K562 (cell line): ENCODE measurements around the gene CREM. TPM values are rescaled to one million over a fixed set of nuclear protein-coding genes. Genes with fewer than 3 reads are reported as not detected.

ENCODE experiments used
- C11orf30 ChIP-seq: fragments of 450-650 bp; IDR thresholded peaks from 2 replicates; pipeline ENCODE4 v1.6.1; 2016; ENCODE audit warnings: low read depth, mild to moderate bottlenecking
- ETS2 ChIP-seq: IDR thresholded peaks from 2 replicates; pipeline ENCODE4 v1.6.1; 2016; ENCODE audit warnings: borderline replicate concordance, missing genetic modification characterization, mild to moderate bottlenecking, moderate library complexity, missing compliant biosample characterization; ENCODE audit not compliant: poor library complexity, severe bottlenecking
- HMGN3 ChIP-seq: IDR thresholded peaks from 2 replicates; pipeline ENCODE4 v1.6.1; 2011; ENCODE audit warnings: borderline replicate concordance, low read depth, mild to moderate bottlenecking, mixed read lengths, low read length; ENCODE audit not compliant: insufficient read length; ENCODE audit errors: extremely low read depth
- JUND ChIP-seq, 2 experiments: IDR thresholded peaks; 2 replicates in 1 of 2; 3 replicates in 1 of 2; pipeline ENCODE4 v1.6.1; 2011; ENCODE audit warnings: borderline replicate concordance in 2 of 2, low read depth in 2 of 2, low read length in 2 of 2, improper control_type of control experiment in 1 of 2, missing biosample characterization in 1 of 2, missing genetic modification characterization in 1 of 2, missing genetic modification reagents in 1 of 2
- KAT7 ChIP-seq: sonication (generic); formaldehyde crosslinking; IDR thresholded peaks from 2 replicates; pipeline ENCODE4 v1.8.0; 2022; ENCODE audit warnings: missing genetic modification reagents, mild to moderate bottlenecking, borderline replicate concordance
- MYC ChIP-seq, 2 experiments: fragments of 250-450 bp in 1 of 2; sonication (Bioruptor Pico) in 1 of 2; IDR thresholded peaks; 2 replicates each; pipeline versions ENCODE4 v1.5.1 to v1.6.1; 2012 to 2021; ENCODE audit warnings: low read depth in 2 of 2, borderline replicate concordance in 1 of 2, improper control_type of control experiment in 1 of 2, low read length in 1 of 2, mild to moderate bottlenecking in 1 of 2, moderate library complexity in 1 of 2
- NFE2 ChIP-seq: IDR thresholded peaks from 2 replicates; pipeline ENCODE4 v1.6.1; 2014; ENCODE audit warnings: antibody characterized with exemption, low read depth
- RBBP5 ChIP-seq: fragments of 200-600 bp; sonication (generic); IDR thresholded peaks from 2 replicates; pipeline ENCODE4 v1.6.1; 2012; ENCODE audit warnings: borderline replicate concordance, mild to moderate bottlenecking, low read length, control low read depth, inconsistent platforms; ENCODE audit not compliant: insufficient read depth, poor library complexity, severe bottlenecking
- RBFOX2 ChIP-seq: fragments of 200-400 bp; formaldehyde crosslinking; IDR thresholded peaks from 2 replicates; pipeline ENCODE4 v1.6.1; 2017; ENCODE audit warnings: low read depth, mild to moderate bottlenecking, low read length, moderate library complexity
- TAF7 ChIP-seq: fragments of 450-650 bp; IDR thresholded peaks from 2 replicates; pipeline ENCODE4 v1.6.1; 2016; ENCODE audit warnings: missing genetic modification characterization, missing compliant biosample characterization
- ZNF175 ChIP-seq: fragments of 200-800 bp; sonication (Bioruptor generic); IDR thresholded peaks from 2 replicates; pipeline ENCODE4 v1.6.1; 2016; ENCODE audit warnings: low read depth, mild to moderate bottlenecking, missing genetic modification characterization, missing compliant biosample characterization
- polyA plus RNA-seq, 8 experiments: library from polyadenylated mRNA; depleted of rRNA in 4 of 8; stranded (reverse) in 5 of 8; unstranded in 3 of 8; fragments of >200 nt; fragmentation: Nextera tagmentation in 2 of 8; fragmentation: Illumina TruSeq in 1 of 8; extraction: Ambion mirVana in 2 of 8; extraction: Trizol in 1 of 8; gene quantifications; 2 replicates each; pipeline versions ENCODE4 v1.2.1 to v1.2.3, GENCODE V29; 2011 to 2014; ENCODE audit warnings: inconsistent platforms in 1 of 8, missing spikeins in 1 of 8
- total RNA-seq, 7 experiments: library from RNA; depleted of rRNA in 6 of 7; stranded (reverse); fragments of >200 nt in 6 of 7; fragmentation: Illumina TruSeq in 2 of 7; extraction: Trizol in 2 of 7; gene quantifications; 2 replicates each; pipeline versions ENCODE4 v1.2.1 to v1.2.3, GENCODE V29; 2011 to 2021; ENCODE audit warnings: low replicate concordance in 1 of 7

The CREM gene
- total and polyA plus RNA-seq, 9 of the 15 experiments (the other 6 are each of a cell fraction or from before 2014, with no cell fraction given): 39.1 to 70.2 (median 48.3) TPM

- TF ChIP-seq TAF7 (tag) (0 out of 2 replicates have a peak, but pooled peaks have one; percentile 41), MYC (IDR thresholded peaks at IDR 0.05; ENCODE audit: low read depth, low read length) (0 out of 2 replicates have a peak, but pooled peaks have one; percentile 17), MYC (CRISPR knock-in tag; IDR thresholded peaks at IDR 0.05; ENCODE audit: borderline replicate concordance, low read depth) (no peak), C11orf30 (peak; percentile 42; the same call in 1 of the 2 replicates), NFE2 (peak; percentile 76), HMGN3 (peak; percentile 2), JUND (IDR thresholded peaks at IDR 0.05; ENCODE audit: borderline replicate concordance, low read depth, low read length) (peak; percentile 47; the same call in 1 of the 2 replicates), JUND (tag; IDR thresholded peaks at IDR 0.05; ENCODE audit: borderline replicate concordance, low read depth, low read length) (no peak), KAT7 (CRISPR knock-in tag) (0 out of 2 replicates have a peak, but pooled peaks have one; percentile 44), ZNF175 (peak; percentile 71; the same call in 1 of the 2 replicates), ETS2 (tag) (no peak), RBFOX2 (peak; percentile 84), RBBP5 (peak; percentile 55)
These were observed 744 bp downstream of the CREM start (continued) for GRCh38 chr10:35127289-35127891.
